H1 (cell line): Measurements from ENCODE around the gene PAXX. TPM values are rescaled to one million over a fixed set of nuclear protein-coding genes. Genes with fewer than 3 reads are reported as not detected.

Experiments
- CTCF ChIA-PET: fragments of 300-600 bp; sonication (Branson Sonifier 250); formaldehyde crosslinking; loops from one replicate; lab custom pipeline; 2021; ENCODE audit not compliant: partially characterized antibody; lab: Charles Lee
- POLR2A ChIA-PET: fragments of 300-600 bp; sonication (Branson Sonifier 250); formaldehyde crosslinking; loops from one replicate; lab custom pipeline; 2021; ENCODE audit warnings: inconsistent platforms; ENCODE audit not compliant: partially characterized antibody; lab: Charles Lee
- DNase-seq, 2 experiments: peaks; one replicate each; pipeline versions ENCODE4 v3.0.0 to v3.0.0-alpha.2; 2010 to 2022; ENCODE audit warnings: low spot score in 2 of 2, low read depth in 1 of 2, mixed read lengths in 1 of 2
- FAIRE-seq: peaks from 2 replicates; lab custom pipeline; 2011; peaks lifted over from hg19 to GRCh38; lab: Jason Lieb, UNC
- H2AFZ ChIP-seq: 2 replicates; pipeline ENCODE4 v1.8.1; 2012; ENCODE audit warnings: low read length, inconsistent platforms
- H2AK5ac ChIP-seq: 2 replicates; pipeline ENCODE4 v1.6.1; 2013; ENCODE audit warnings: low read depth, low read length
- H2BK120ac ChIP-seq: replicated peaks from 2 replicates; pipeline ENCODE3; 2013; ENCODE audit warnings: low read depth, low read length, inconsistent platforms
- H2BK12ac ChIP-seq: 2 replicates; pipeline ENCODE4 v1.6.1; 2013; ENCODE audit warnings: low read depth, low read length
- H2BK15ac ChIP-seq: 2 replicates; pipeline ENCODE4 v1.6.1; 2013; ENCODE audit warnings: low read length
- H2BK20ac ChIP-seq: 2 replicates; pipeline ENCODE4 v1.6.1; 2013; ENCODE audit warnings: low read length
- H2BK5ac ChIP-seq: 2 replicates; pipeline ENCODE4 v1.6.1; 2013; ENCODE audit warnings: low read depth, low read length
- H3K14ac ChIP-seq: 2 replicates; pipeline ENCODE4 v1.6.1; 2013; ENCODE audit warnings: inconsistent platforms; ENCODE audit not compliant: insufficient read length
- H3K18ac ChIP-seq: 2 replicates; pipeline ENCODE4 v1.6.1; 2013; ENCODE audit warnings: low read length; ENCODE audit errors: extremely low read depth
- H3K23ac ChIP-seq: 2 replicates; pipeline ENCODE4 v1.6.1; 2013; ENCODE audit warnings: inconsistent platforms; ENCODE audit not compliant: insufficient read length
- H3K23me2 ChIP-seq: 2 replicates; pipeline ENCODE4 v1.6.1; 2013; ENCODE audit warnings: low read depth, low read length
- H3K27ac ChIP-seq: 2 replicates; pipeline ENCODE4 v1.6.1; 2011; ENCODE audit warnings: low read depth, low read length, inconsistent platforms
- H3K27me3 ChIP-seq, 4 experiments: replicated peaks in 1 of 4; 1 replicate in 1 of 4; 2 replicates in 3 of 4; pipeline versions ENCODE4 v1.6.1 to v1.8.1; 2011 to 2013; ENCODE audit warnings: low read length in 3 of 4, mild to moderate bottlenecking in 3 of 4, inconsistent platforms in 2 of 4, mixed read lengths in 2 of 4, moderate library complexity in 1 of 4; ENCODE audit not compliant: control insufficient read depth in 3 of 4, insufficient read depth in 3 of 4; ENCODE audit errors: extremely low read depth in 1 of 4
- H3K36me3 ChIP-seq, 4 experiments: 2 replicates each; pipeline versions ENCODE4 v1.6.1 to v1.8.1; 2011 to 2013; ENCODE audit warnings: mild to moderate bottlenecking in 4 of 4, low read length in 3 of 4, moderate library complexity in 2 of 4, control low read depth in 1 of 4, inconsistent platforms in 1 of 4; ENCODE audit not compliant: insufficient read depth in 4 of 4, control insufficient read depth in 2 of 4
- H3K4ac ChIP-seq: replicated peaks from 2 replicates; pipeline ENCODE3; 2013; ENCODE audit warnings: low read length, low read depth, mixed read lengths, inconsistent platforms; ENCODE audit not compliant: insufficient read length
- H3K4me1 ChIP-seq, 4 experiments: replicated peaks in 1 of 4; 1 replicate in 1 of 4; 2 replicates in 3 of 4; pipeline versions ENCODE4 v1.6.1 to v1.8.1; 2011 to 2013; ENCODE audit warnings: low read length in 3 of 4, inconsistent platforms in 2 of 4, mixed read lengths in 1 of 4; ENCODE audit not compliant: insufficient read depth in 4 of 4, control insufficient read depth in 3 of 4
- H3K4me2 ChIP-seq, 2 experiments: 2 replicates each; pipeline versions ENCODE4 v1.6.1 to v1.8.1; 2011 to 2013; ENCODE audit warnings: low read depth in 2 of 2, low read length in 2 of 2, control low read depth in 1 of 2, inconsistent platforms in 1 of 2, mild to moderate bottlenecking in 1 of 2; ENCODE audit not compliant: insufficient read depth in 1 of 2
- H3K4me3 ChIP-seq, 4 experiments: fragments of 200-600, 300-600 bp in 1 of 4; sonication (generic), shearing (Covaris generic), sonication (Bioruptor Twin) in 1 of 4; 2 replicates each; pipeline versions ENCODE4 v1.5.1 to v1.8.1; 2011 to 2016; ENCODE audit warnings: low read length in 4 of 4, low read depth in 3 of 4, control low read depth in 2 of 4, inconsistent platforms in 2 of 4, mild to moderate bottlenecking in 2 of 4, mixed read lengths in 1 of 4, moderate library complexity in 1 of 4; ENCODE audit not compliant: insufficient read depth in 2 of 4; ENCODE audit errors: extremely low read depth in 1 of 4
- H3K56ac ChIP-seq: replicated peaks from 2 replicates; pipeline ENCODE3; 2013; ENCODE audit warnings: low read depth, mild to moderate bottlenecking, mixed read lengths, low read length, inconsistent platforms; ENCODE audit not compliant: insufficient read length
- H3K79me1 ChIP-seq: 2 replicates; pipeline ENCODE4 v1.6.1; 2013; ENCODE audit warnings: low read depth, low read length, control low read depth
- H3K79me2 ChIP-seq, 2 experiments: 2 replicates each; pipeline versions ENCODE4 v1.6.1 to v1.8.1; 2012 to 2013; ENCODE audit warnings: low read length in 2 of 2, mild to moderate bottlenecking in 2 of 2, inconsistent platforms in 1 of 2; ENCODE audit not compliant: insufficient read depth in 2 of 2, control insufficient read depth in 1 of 2
- H3K9ac ChIP-seq, 4 experiments: replicated peaks in 1 of 4; 1 replicate in 1 of 4; 2 replicates in 3 of 4; pipeline versions ENCODE4 v1.6.1 to v1.8.1; 2011 to 2013; ENCODE audit warnings: low read depth in 3 of 4, low read length in 3 of 4, control low read depth in 2 of 4, mild to moderate bottlenecking in 2 of 4, moderate library complexity in 2 of 4, inconsistent platforms in 1 of 4; ENCODE audit errors: extremely low read depth in 1 of 4
- H3K9me3 ChIP-seq, 2 experiments: 2 replicates each; pipeline versions ENCODE4 v1.6.1 to v1.8.1; 2012 to 2013; ENCODE audit warnings: mild to moderate bottlenecking in 2 of 2, moderate library complexity in 2 of 2, control low read depth in 1 of 2, inconsistent platforms in 1 of 2, low read depth in 1 of 2, low read length in 1 of 2, mixed read lengths in 1 of 2; ENCODE audit not compliant: insufficient read depth in 2 of 2
- H4K20me1 ChIP-seq, 2 experiments: replicated peaks in 1 of 2; 2 replicates each; pipeline versions ENCODE3 to v1.8.1; 2011 to 2013; ENCODE audit warnings: inconsistent platforms in 2 of 2, low read length in 2 of 2, mild to moderate bottlenecking in 1 of 2; ENCODE audit not compliant: insufficient read depth in 2 of 2, control insufficient read depth in 1 of 2
- H4K5ac ChIP-seq: 2 replicates; pipeline ENCODE4 v1.6.1; 2013; ENCODE audit warnings: low read length, low read depth, mixed read lengths, inconsistent platforms; ENCODE audit not compliant: insufficient read length
- H4K8ac ChIP-seq: 2 replicates; pipeline ENCODE4 v1.8.0; 2013; ENCODE audit warnings: mild to moderate bottlenecking, moderate library complexity, low read length, inconsistent platforms; ENCODE audit not compliant: insufficient read depth; ENCODE audit errors: extremely low read depth
- H4K91ac ChIP-seq: replicated peaks from 2 replicates; pipeline ENCODE3; 2013; ENCODE audit warnings: low read length, mixed read lengths, inconsistent platforms; ENCODE audit not compliant: insufficient read length
- ATF3 ChIP-seq: IDR thresholded peaks from 2 replicates; pipeline ENCODE4 v1.6.1; 2011; ENCODE audit warnings: low read depth, mild to moderate bottlenecking, low read length; ENCODE audit not compliant: insufficient read depth
- CEBPB ChIP-seq: IDR thresholded peaks from 2 replicates; pipeline ENCODE4 v1.6.1; 2012; ENCODE audit warnings: low read depth, low read length
- CHD1 ChIP-seq: IDR thresholded peaks from 2 replicates; pipeline ENCODE4 v1.6.1; 2012; ENCODE audit warnings: low read depth, low read length, improper control_type of control experiment
- CHD2 ChIP-seq: IDR thresholded peaks from 2 replicates; pipeline ENCODE4 v1.6.1; 2012; ENCODE audit warnings: low read length, improper control_type of control experiment
- EGR1 ChIP-seq: IDR thresholded peaks from 2 replicates; pipeline ENCODE4 v1.6.1; 2011; ENCODE audit warnings: low read depth, low read length, borderline replicate concordance
- GTF2F1 ChIP-seq: IDR thresholded peaks from 2 replicates; pipeline ENCODE4 v1.6.1; 2012; ENCODE audit warnings: low read depth, low read length, improper control_type of control experiment, borderline replicate concordance
- NANOG ChIP-seq: IDR thresholded peaks from 2 replicates; pipeline ENCODE4 v1.6.1; 2011; ENCODE audit warnings: low read length, low read depth, mild to moderate bottlenecking, inconsistent platforms; ENCODE audit not compliant: insufficient read depth, poor library complexity, severe bottlenecking
- POLR2AphosphoS5 ChIP-seq: IDR thresholded peaks from 2 replicates; pipeline ENCODE4 v1.6.1; 2011; ENCODE audit warnings: low read depth, low read length
- SIN3A ChIP-seq, 2 experiments: IDR thresholded peaks in 1 of 2; conservative IDR thresholded peaks in 1 of 2; 2 replicates each; pipeline ENCODE4 v1.6.1; 2011 to 2012; ENCODE audit warnings: low read length in 2 of 2, improper control_type of control experiment in 1 of 2, low read depth in 1 of 2, mild to moderate bottlenecking in 1 of 2
- SP1 ChIP-seq: IDR thresholded peaks from 2 replicates; pipeline ENCODE4 v1.6.1; 2011; ENCODE audit warnings: low read depth, low read length
- TAF7 ChIP-seq: optimal IDR thresholded peaks from 2 replicates; pipeline ENCODE3; 2011; ENCODE audit warnings: low read depth, mild to moderate bottlenecking, inconsistent platforms, low read length, moderate library complexity, borderline replicate concordance
- TBP ChIP-seq: IDR thresholded peaks from 2 replicates; pipeline ENCODE4 v1.6.1; 2011; ENCODE audit warnings: low read depth, low read length, improper control_type of control experiment
- WGBS, 2 experiments: shearing (Covaris generic) in 1 of 2; methylation state at CpG; one replicate each; pipeline versions ENCODE4 v1.1.6 to v1.1.7; 2013 to 2015; ENCODE audit warnings: low lambda C conversion rate in 2 of 2, mixed read lengths in 2 of 2, inconsistent platforms in 1 of 2, low coverage in 1 of 2, missing lambda C conversion rate in 1 of 2; ENCODE audit not compliant: insufficient replicate concordance in 2 of 2, insufficient coverage in 1 of 2, insufficient read length in 1 of 2; ENCODE audit errors: extremely low coverage in 1 of 2, missing lambda C conversion rate in 1 of 2; 5-methylcytosine and 5-hydroxymethylcytosine counted together
- polyA plus RNA-seq, 7 experiments: library from polyadenylated mRNA; depleted of rRNA in 3 of 7; stranded (reverse) in 5 of 7; unstranded in 2 of 7; fragments of >200 nt in 5 of 7; fragments of 200-250 nt in 2 of 7; gene quantifications; 1 replicate in 5 of 7; 2 replicates in 1 of 7; 4 replicates in 1 of 7; pipeline versions ENCODE4 v1.2.1 to v1.2.3, GENCODE V29; 2011 to 2013; ENCODE audit warnings: missing spikeins in 2 of 7, mixed read lengths in 2 of 7
- total RNA-seq: library from RNA; stranded (reverse); fragmentation: NEBNext Ultra II Directional; extraction: Animal tissue kit (Norgen Biotek cat#: 25700); gene quantifications from 2 replicates; pipeline ENCODE4 v1.2.1, GENCODE V29; 2021

Gene PAXX
- total and polyA plus RNA-seq, 2 of the 8 experiments (the other 6 are each of a cell fraction or from before 2014, with no cell fraction given) = 43.4 to 45.9 TPM

DNA sequence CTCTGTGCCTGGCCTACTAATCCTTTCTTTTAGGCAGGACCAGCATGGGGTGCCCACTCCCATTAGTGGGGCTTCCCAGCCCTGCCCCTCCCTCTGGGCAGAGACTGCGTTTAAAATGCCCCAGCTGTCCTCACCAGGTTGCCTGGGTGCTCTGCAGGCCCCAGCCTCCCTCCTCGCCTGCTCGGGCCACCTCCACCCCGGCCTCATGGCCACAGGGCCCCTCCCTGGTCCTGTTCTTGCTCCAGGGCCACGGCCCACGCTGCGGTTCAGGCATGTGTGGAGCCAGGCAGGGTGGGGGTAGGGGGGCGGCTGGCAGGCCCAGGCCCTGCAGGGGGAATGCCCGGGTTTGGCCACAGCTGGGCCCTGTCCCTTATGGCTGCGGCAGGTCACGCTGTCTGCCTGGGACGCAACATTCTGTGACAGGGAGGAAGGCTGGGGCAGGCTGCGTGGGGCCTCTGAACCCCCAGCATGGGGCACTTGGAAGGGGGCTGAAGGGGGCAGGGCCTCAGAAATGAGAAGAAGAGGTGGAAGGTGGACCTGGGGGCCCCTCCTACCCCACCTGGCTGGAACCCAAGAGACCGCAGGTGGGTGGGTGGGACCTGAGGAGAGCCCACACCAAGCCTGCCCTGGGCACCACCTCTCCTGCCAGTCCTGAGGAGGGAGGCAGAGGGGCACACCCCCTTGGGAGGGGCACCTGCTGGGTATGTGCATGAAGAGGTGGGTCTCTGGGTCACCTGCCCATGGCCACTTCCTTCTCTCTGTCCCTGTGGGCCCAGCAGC is 40.5 kb upstream of the PAXX start, which contains the start of gene LCN12:
Gene LCN12 (plus strand): TSS at position 733 of the 780 bp plus-strand sequence. CDS start 55 bp downstream, outside the sequence.
- Histone ChIP-seq H2BK15ac (no peak within 1 kb of the TSS), H3K9ac (no peak within 1 kb of the TSS), H3K14ac (no peak within 1 kb of the TSS), H3K4me1 (peaks cover 0 to 14% (median 10%) of the 10 kb centered on the region in 4 experiments; a peak in 5 of 7 replicates), H3K56ac (no peak within 1 kb of the TSS), H3K36me3 (no peaks in the 10 kb centered on the region), H2BK5ac (no peak within 1 kb of the TSS), H2BK20ac (no peak within 1 kb of the TSS), H3K18ac (no peak within 1 kb of the TSS), H3K9me3 (no peaks in the 10 kb centered on the region), H3K79me1 (no peaks in the 10 kb centered on the region), H3K4ac (no peak within 1 kb of the TSS), H2AK5ac (no peak within 1 kb of the TSS), H4K20me1 (peaks cover 0 to 4% of the 10 kb centered on the region in 2 experiments), H4K8ac (peak within 1 kb of the TSS; percentile 51; the same call in 1 of the 2 replicates), H3K23ac (no peak within 1 kb of the TSS), H3K79me2 (no peaks in the 10 kb centered on the region), H4K91ac (peak within 1 kb of the TSS; percentile 40), H2BK12ac (0 out of 2 replicates have a peak within 1 kb of the TSS, but pooled peaks have one; percentile 50), H3K27ac (no peak within 1 kb of the TSS), H3K4me2 (no peak within 1 kb of the TSS; a peak in 1 of 4 replicates), H3K27me3 (no peaks in the 10 kb centered on the region), H3K23me2 (peaks cover 7% of the 10 kb centered on the region; the same call in 1 of the 2 replicates), H4K5ac (no peak within 1 kb of the TSS), H2BK120ac (no peak within 1 kb of the TSS), H3K4me3 (no peak within 1 kb of the TSS), H2AFZ (no peak within 1 kb of the TSS)
- no peak for FAIRE-seq
- 87% methylated on average over 9 of the region's 14 CpGs; no CpG with 5 or more reads in 1 of the 2 experiments for WGBS, 2 experiments
- no peak for DNase-seq
- POLR2A ChIA-PET = interaction anchor here (1.0 to 1.3 kb wide), 3 partner anchors 7 to 41 kb away, joined by 3 to 5 read pairs (median 3); no protein-coding TSS in a partner anchor
- CTCF ChIA-PET = interaction anchor here (0.9 to 5.2 kb wide), 6 partner anchors 11 to 118 kb away, joined by 3 to 21 read pairs (median 4); partner anchors contain the start of gene SAPCD2
- TF ChIP-seq ATF3 (no peak), GTF2F1 (no peak), CHD1 (no peak), SP1 (no peak), POLR2AphosphoS5 (no peak), SIN3A (conservative IDR thresholded peaks at IDR 0.05 in 1 of 2, IDR thresholded peaks at IDR 0.05 in 1 of 2; ENCODE audit: low read depth in 1 of 2, low read length in 2 of 2) (no peak), EGR1 (no peak), TBP (no peak), CEBPB (no peak), CHD2 (no peak), NANOG (no peak), TAF7 (no peak)
